Liver (tissue), 3 donors: Measurements from ENCODE around the gene RARA.

Experiments
- CTCF ChIP-seq: fragments of 150-350 bp; IDR thresholded peaks from 2 replicates; pipeline ENCODE4 v1.5.1; 2017; ENCODE audit warnings: improper control_type of control experiment, low read depth, low read length; ENCODE audit not compliant: missing input control
- FOXA1 ChIP-seq: IDR thresholded peaks from 2 replicates; pipeline ENCODE4 v1.6.1; 2016; ENCODE audit warnings: antibody characterized with exemption
- GABPA ChIP-seq, 2 donors: IDR thresholded peaks in 1 of 2; conservative IDR thresholded peaks in 1 of 2; 2 replicates each; pipeline ENCODE4 v1.6.1; 2016; ENCODE audit warnings: antibody characterized with exemption in 2 of 2, mild to moderate bottlenecking in 1 of 2, moderate library complexity in 1 of 2
- JUND ChIP-seq, 2 donors: IDR thresholded peaks; 2 replicates each; pipeline ENCODE4 v1.6.1; 2016; ENCODE audit warnings: antibody characterized with exemption in 2 of 2
- RAD21 ChIP-seq, 2 donors: IDR thresholded peaks; 2 replicates each; pipeline ENCODE4 v1.6.1; 2016; ENCODE audit warnings: antibody characterized with exemption in 2 of 2, mild to moderate bottlenecking in 2 of 2
- RXRA ChIP-seq, 2 donors: IDR thresholded peaks; 2 replicates each; pipeline ENCODE4 v1.6.1; 2017 to 2018; ENCODE audit warnings: antibody characterized with exemption in 2 of 2, mild to moderate bottlenecking in 1 of 2
- SP1 ChIP-seq: IDR thresholded peaks from 2 replicates; pipeline ENCODE4 v1.6.1; 2018; ENCODE audit warnings: antibody characterized with exemption, mild to moderate bottlenecking
- TAF1 ChIP-seq: conservative IDR thresholded peaks from 2 replicates; pipeline ENCODE4 v1.6.1; 2016; ENCODE audit warnings: antibody characterized with exemption, mild to moderate bottlenecking
- YY1 ChIP-seq: IDR thresholded peaks from 2 replicates; pipeline ENCODE4 v1.6.1; 2016; ENCODE audit warnings: antibody characterized with exemption, mild to moderate bottlenecking
- TF ChIP-seq, protein P1 (sequence below): IDR thresholded peaks from 2 replicates; pipeline ENCODE4 v1.6.1; 2016; ENCODE audit warnings: antibody characterized with exemption
- donor health status: healthy.
- donor health status: healthy.

GRCh38 chr17:40360091-40360490 is 51.1 kb downstream of the RARA start:
- TF ChIP-seq RXRA (IDR thresholded peaks at IDR 0.05) (no peak), SP1 (no peak), CTCF (no peak), GABPA (IDR thresholded peaks at IDR 0.05 in 1 of 2, conservative IDR thresholded peaks at IDR 0.05 in 1 of 2) (no peak), FOXA1 (no peak), RAD21 (IDR thresholded peaks at IDR 0.05) (no peak), JUND (IDR thresholded peaks at IDR 0.05) (no peak), TAF1 (no peak), YY1 (no peak)
- TF ChIP-seq, protein P1, sequence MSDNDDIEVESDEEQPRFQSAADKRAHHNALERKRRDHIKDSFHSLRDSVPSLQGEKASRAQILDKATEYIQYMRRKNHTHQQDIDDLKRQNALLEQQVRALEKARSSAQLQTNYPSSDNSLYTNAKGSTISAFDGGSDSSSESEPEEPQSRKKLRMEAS = no peak
